GM19025 (cell line): ENCODE data around the gene ZNF518B.

Experiments
- ATAC-seq: cut with Tn5 transposase; IDR thresholded peaks from one replicate; pipeline ENCODE4 v1.9.1; 2021; ENCODE audit warnings: mild to moderate bottlenecking, low read depth, moderate library complexity; ENCODE audit not compliant: unreplicated experiment

ZNF518B gene

DNA sequence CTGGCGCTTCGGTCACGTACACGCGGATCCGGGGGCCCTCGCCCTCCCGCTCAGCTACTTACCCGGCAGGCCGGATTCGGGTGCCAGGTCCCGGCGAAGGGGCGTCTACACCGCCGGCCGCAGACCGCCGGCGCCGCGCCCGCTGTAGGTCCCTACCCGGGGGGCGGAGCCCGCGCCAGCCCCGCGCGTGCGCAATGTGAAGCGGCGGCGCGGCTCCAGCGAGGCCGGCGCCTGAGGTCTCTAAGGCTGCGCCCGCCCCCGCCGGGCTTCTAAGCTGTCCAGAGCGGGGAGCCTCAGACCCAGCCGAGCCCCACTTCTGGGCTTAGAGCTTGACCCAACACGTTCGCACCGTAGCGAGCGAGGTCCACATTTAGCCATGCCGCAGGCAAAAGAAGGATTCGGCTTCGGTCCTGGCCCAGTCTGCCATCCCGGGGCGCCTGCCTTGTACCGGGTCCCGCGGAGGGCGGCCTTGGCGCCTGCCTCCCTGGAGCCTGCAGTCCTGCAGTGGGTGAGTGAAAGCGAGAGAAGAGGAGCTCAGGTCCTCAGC, at the start of gene ZNF518B:
Gene ZNF518B (minus strand): TSS at position 172 of the 547 bp plus-strand sequence. CDS start 11,098 bp downstream, outside the sequence.
- peak; percentile 74 for ATAC-seq

GRCh38 chr4:10506077-10506476, 48.9 kb upstream of the ZNF518B start:
- ATAC-seq, result no peak

GRCh38 chr4:10504570-10505179, 47.4 kb upstream of the ZNF518B start:
- ATAC-seq, result no peak

GRCh38 chr4:10502717-10503116, 45.5 kb upstream of the ZNF518B start:
- ATAC-seq, result no peak

- ATAC-seq, result no peak
Measured at GRCh38 chr4:10500776-10501175, 43.5 kb upstream of the ZNF518B start.

GRCh38 chr4:10496200-10496599, 39.0 kb upstream of the ZNF518B start:
- no peak for ATAC-seq

- no peak for ATAC-seq
Measured at GRCh38 chr4:10495651-10496050, 38.4 kb upstream of the ZNF518B start.

DNA sequence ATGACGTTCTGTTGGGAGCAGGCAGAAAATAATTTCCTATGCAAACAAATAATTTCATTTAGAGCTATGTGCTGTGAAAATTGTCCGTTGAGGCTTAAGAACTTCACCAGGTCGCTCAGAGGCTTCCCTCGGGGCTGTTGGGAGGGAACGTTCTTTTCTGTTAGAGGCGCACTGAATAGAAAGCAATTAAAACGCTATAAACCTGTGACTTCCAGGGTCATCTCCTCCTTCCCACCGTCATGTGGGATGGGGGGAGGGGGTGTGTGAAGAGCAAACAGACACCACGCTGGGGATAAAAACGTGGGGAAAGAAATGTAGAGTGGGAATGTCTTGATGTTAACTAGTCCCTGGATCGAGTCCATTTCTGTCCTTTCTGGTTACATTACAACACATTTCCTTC, 35.2 kb upstream of the ZNF518B start:
- ATAC-seq, result no peak

GRCh38 chr4:10491401-10491800, 34.2 kb upstream of the ZNF518B start:
- ATAC-seq, result no peak

DNA sequence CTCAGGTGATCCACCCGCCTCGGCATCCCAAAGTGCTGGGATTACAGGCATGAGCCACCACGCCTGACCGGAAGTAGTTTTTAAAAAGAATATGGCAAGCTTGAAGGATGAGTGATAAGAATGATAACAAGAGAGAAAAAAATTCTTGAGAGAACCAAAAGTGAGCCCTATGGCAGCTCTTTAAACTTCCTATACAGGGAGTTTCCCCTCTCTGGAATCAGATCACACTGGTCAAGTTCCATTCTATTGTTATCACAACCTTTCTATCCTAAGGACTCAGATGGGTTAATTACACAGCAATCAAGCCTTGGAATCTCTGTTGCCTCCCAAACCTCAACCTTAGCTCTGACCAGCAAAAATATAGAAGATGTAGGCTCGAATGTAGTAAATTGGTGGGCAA, 33.8 kb upstream of the ZNF518B start:
- no peak for ATAC-seq

DNA sequence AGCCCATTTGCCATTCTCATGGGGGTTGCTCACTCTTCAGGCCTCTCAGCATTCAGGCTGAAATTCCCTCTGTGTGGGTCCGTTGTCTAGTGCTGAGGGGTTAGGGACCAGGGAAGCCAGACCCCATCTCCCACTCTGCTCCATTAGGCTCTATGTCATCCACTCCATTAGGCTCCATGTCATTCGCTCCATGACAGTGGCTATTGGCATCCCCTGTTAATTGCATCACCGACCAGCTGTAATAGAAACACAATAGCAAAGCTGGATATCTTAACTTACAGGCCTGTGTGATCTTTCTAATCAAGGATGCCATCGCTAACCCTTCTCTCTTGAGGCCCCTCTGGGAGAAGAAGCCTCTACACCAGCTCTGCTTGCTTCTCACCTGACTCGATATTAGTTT, 25.7 kb upstream of the ZNF518B start:
- no peak for ATAC-seq

DNA sequence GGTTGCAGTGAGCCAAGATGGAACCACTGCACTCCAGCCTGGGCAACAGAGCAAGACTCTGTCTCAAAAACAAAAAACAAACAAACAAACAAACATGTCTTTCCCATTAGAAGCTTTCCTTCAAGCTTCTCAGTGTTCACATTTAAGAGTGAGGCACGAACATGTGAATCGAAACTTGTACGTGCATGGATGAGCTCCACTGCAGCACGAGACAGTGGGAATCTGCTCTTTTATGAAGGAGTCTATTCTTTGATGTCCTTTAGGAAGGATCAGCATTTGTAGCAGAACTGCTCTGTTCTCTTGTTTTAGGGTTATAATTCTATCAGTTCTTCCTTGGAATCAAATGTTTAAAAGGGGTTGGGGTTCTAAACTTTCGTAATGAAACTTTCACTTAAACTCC, 23.4 kb upstream of the ZNF518B start:
- ATAC-seq, result no peak

GRCh38 chr4:10478621-10479020, 21.4 kb upstream of the ZNF518B start:
- ATAC-seq, result no peak

DNA sequence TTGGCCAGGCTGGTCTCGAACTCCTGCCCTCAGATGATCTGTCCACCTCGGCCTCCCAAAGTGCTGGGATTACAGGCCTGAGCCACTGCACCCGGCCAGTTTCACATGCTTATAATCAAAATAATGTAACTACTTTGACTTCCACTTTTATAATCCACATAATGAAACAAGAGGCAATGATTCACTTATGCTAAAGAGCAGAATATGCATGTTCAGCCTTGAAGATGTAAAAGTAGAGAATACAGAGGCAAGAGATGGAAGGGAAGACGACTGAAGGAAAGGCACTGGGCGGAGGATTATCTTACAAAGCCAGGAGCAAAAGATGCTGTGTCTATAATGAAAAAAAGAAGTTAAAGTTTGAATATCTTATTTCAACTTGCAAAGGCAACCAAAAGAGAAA, 13.3 kb upstream of the ZNF518B start:
- ATAC-seq, result no peak

DNA sequence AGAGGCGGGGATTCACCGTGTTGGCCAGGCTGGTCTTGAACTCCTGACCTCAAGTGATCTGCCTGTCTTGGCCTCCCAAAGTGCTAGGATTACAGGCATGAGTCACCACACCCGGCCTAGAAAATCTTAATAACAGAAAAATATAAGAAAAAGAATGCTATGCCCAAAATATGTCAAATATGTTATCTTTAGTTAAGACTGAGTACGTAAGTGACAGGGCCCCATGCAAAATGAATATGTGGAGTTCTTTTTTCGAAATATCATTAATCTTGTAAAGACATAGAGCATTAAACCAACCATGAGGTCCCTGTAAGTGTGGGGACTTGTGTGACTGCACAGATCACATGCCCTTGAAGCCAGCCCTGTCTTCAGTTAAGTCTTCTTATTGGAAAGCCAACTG, 8.9 kb upstream of the ZNF518B start:
- ATAC-seq, result no peak

- no peak for ATAC-seq
Measured at GRCh38 chr4:10462876-10463275, 5.7 kb upstream of the ZNF518B start.

DNA sequence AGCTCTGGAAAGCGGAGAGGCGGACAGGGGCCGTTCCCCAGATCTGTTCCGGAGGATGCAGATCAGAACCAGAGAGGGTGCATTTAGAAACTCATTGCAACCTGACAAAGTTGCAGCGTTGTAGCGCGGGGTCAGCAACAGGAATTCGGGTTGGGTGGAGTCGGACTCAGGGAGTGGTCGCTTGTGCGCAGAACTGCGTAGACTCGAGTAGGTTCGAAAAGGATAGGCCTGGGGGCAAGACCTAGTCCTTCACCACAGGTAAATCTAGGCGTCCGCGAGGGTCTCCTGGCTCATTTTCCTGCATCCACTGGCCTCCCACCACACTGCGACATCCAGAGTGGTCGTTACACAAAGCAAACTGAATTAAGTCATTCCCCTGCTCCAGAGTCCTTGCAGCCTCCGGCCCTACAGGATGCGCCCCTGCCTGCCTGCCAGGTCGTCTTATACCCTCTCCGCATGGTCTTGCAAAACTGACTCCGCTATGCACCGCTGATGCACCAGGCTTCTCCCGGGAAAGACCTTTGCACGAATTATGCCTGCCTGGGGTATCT, 4.7 kb upstream of the ZNF518B start:
- ATAC-seq, result no peak

DNA sequence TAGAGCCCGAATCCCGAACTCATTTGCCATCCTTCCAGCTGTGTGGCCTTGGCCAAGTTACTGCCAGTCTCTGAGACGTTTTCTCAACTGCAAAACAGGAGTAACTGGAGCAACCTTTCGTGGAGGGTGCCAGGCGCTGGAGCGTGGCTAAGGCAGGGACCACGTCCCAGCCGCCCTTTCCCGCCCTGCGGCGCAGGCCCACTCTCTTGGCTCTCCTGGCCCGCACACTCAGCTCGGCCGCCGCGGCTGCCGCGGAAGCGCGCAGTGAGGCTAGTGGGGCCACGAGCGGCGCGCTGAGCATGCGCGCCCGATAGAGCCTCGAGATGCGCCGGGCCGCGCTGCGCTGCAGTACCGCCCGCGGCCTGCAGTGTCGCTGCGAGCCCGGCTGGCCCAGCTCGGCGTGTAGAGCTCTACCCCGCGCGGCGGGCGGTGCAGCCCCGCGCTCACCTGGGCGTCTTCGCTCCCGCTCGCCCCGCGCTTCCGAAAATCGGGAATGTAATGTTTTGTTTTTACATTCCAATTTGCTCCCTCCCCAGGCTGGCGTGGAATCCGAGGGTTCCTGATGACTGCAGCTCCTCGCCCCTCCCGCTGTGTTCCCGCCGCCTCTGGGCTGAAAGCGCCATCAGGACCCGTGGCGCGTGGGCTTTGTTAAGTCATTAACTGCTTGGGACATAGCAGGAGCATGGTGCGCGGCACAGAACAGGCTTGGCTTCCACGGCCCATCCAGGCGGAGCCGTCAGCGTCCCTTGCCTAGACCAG, 4.0 kb upstream of the ZNF518B start:
- peak; percentile 62 for ATAC-seq

DNA sequence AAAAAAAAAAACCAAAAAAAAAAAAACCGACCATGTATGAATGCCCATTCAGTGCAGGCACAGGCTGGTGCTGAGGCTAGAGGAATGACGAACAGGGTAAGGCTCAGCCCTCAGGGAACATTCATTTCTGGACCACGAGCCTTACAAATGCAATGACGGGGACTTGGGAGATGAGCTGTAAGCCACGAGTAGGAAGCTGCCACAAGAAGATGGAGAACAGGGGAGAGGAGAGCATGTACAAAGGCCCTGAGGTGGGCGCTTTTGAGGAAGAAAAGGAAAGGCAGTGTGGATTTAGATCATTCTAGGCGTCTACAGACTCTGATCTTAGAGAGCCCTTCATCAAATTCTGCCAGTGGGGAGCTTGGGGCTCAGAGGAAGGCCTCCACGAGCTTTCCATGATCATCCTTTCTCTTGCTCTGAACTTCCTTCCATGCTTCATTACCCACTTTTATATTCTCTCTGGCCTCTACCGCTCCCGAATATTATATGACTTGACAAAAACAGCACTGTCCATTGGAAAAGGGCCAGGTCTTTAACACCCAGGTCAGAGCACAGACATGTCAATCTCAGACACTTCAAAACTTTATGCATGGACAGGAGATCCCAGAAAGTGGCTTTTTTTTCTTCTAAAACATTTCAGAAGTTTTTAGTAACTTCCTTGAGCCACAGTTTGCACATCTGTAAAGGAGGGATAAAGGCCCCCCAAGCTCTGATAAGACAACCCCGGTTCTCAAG, 3.3 kb upstream of the ZNF518B start:
- ATAC-seq, result no peak

GRCh38 chr4:10459305-10459704, 2.1 kb upstream of the ZNF518B start:
- no peak for ATAC-seq

- ATAC-seq, result no peak
Measured at GRCh38 chr4:10458177-10458576, 951 bp upstream of the ZNF518B start.
